ENCODE results near the gene ABCA4. TPM values are rescaled to one million over a fixed set of nuclear protein-coding genes. Genes with fewer than 3 reads are reported as not detected.
"Not testable (repeated sequence)": the region's sequence is repeated elsewhere in the genome, so short reads cannot be mapped to it uniquely, and the experiment has no call there.

The ABCA4 gene
- total RNA-seq, 1 experiment from 2014 or later: 1.5 TPM

DNA sequence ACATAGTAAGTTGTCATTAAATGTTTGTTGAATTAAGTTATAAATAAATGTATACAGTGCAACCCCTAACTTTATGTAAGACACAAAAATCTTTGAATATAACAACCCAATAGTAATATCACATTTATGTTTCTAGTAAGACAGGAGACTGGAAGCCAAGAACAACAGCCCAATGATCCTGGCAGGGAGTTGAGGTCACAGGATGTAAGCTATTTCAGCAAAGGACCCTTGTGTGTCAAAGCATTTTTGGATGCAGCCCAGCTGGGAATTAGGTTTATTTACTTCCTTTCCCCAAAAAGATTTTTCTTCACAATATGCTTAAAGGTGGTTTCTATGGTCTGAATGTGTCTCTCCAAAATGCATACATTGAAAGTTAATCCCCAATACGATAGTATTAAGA is 34.0 kb upstream of the ABCA4 start:
- Histone ChIP-seq H3K4me1 (ENCODE audit: control insufficient read depth, insufficient read depth, low read length) (no peaks in the 10 kb centered on the region), H3K27me3 (ENCODE audit: control insufficient read depth, insufficient read depth, low read length) (no peaks in the 10 kb centered on the region), H3K9me3 (ENCODE audit: control insufficient read depth, insufficient read depth, low read depth, low read length) (no peaks in the 10 kb centered on the region), H3K4me3 (ENCODE audit: low read depth in 2 of 2, low read length in 2 of 2) (no peak overlapping the region), H3K27ac (ENCODE audit: low read length) (peak overlapping the region; percentile 58), H3K36me3 (ENCODE audit: control insufficient read depth, insufficient read depth, low read length) (no peaks in the 10 kb centered on the region)
- ATAC-seq (no peak), DNase-seq (ENCODE audit: low read depth, low spot score) (no peak)
- POLR2A ChIA-PET: interaction anchor here (0.6 to 1.0 kb wide), 2 partner anchors 22 to 25 kb away, joined by 3 to 4 read pairs; no protein-coding TSS in a partner anchor
- in situ Hi-C loops (cut with HindIII; ENCODE audit: low pct_unique_long_range_greater_than_20kb, low sequenced_read_pairs) (no loop called here), intact Hi-C loops (cut with micrococcal nuclease; ENCODE audit: unreplicated experiment) (no loop called here)
- BruUV-seq (replicated peaks): no TSS peak
- TF ChIP-seq TCF7L2 (IDR thresholded peaks at IDR 0.05; ENCODE audit: low read depth, low read length) (no peak), POLR2AphosphoS5 (IDR thresholded peaks at IDR 0.05; ENCODE audit: low read depth, low read length) (no peak), SIN3A (IDR thresholded peaks at IDR 0.05; ENCODE audit: borderline replicate concordance, insufficient read depth, low read depth, low read length) (no peak)
- TF ChIP-seq, protein P1, sequence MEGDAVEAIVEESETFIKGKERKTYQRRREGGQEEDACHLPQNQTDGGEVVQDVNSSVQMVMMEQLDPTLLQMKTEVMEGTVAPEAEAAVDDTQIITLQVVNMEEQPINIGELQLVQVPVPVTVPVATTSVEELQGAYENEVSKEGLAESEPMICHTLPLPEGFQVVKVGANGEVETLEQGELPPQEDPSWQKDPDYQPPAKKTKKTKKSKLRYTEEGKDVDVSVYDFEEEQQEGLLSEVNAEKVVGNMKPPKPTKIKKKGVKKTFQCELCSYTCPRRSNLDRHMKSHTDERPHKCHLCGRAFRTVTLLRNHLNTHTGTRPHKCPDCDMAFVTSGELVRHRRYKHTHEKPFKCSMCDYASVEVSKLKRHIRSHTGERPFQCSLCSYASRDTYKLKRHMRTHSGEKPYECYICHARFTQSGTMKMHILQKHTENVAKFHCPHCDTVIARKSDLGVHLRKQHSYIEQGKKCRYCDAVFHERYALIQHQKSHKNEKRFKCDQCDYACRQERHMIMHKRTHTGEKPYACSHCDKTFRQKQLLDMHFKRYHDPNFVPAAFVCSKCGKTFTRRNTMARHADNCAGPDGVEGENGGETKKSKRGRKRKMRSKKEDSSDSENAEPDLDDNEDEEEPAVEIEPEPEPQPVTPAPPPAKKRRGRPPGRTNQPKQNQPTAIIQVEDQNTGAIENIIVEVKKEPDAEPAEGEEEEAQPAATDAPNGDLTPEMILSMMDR (IDR thresholded peaks at IDR 0.05): no peak
- TF ChIP-seq, protein P2, sequence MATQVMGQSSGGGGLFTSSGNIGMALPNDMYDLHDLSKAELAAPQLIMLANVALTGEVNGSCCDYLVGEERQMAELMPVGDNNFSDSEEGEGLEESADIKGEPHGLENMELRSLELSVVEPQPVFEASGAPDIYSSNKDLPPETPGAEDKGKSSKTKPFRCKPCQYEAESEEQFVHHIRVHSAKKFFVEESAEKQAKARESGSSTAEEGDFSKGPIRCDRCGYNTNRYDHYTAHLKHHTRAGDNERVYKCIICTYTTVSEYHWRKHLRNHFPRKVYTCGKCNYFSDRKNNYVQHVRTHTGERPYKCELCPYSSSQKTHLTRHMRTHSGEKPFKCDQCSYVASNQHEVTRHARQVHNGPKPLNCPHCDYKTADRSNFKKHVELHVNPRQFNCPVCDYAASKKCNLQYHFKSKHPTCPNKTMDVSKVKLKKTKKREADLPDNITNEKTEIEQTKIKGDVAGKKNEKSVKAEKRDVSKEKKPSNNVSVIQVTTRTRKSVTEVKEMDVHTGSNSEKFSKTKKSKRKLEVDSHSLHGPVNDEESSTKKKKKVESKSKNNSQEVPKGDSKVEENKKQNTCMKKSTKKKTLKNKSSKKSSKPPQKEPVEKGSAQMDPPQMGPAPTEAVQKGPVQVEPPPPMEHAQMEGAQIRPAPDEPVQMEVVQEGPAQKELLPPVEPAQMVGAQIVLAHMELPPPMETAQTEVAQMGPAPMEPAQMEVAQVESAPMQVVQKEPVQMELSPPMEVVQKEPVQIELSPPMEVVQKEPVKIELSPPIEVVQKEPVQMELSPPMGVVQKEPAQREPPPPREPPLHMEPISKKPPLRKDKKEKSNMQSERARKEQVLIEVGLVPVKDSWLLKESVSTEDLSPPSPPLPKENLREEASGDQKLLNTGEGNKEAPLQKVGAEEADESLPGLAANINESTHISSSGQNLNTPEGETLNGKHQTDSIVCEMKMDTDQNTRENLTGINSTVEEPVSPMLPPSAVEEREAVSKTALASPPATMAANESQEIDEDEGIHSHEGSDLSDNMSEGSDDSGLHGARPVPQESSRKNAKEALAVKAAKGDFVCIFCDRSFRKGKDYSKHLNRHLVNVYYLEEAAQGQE (IDR thresholded peaks at IDR 0.05; ENCODE audit: insufficient read depth in 1 of 2, low read depth in 2 of 2, low read length in 1 of 2): no peak
- CTCF ChIA-PET: no interaction called here

DNA sequence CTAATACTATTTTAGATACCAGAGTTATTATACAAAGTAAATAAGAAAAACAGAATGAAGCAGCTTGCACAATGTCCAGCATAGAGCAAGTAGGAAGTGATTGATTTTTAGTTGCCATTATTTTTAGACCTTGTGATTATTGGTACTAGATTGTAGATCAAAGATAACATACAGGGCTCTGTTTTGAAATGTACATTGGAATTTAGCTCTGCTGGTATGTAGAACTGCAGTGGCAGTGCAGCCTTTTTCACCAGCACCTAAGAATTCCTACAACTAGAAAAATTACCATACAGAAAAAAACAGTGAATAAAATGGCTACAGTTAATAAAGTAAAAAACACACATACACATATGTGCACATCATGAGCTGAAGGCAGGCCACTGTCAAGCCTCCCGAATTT is 32.2 kb upstream of the ABCA4 start:
- Histone ChIP-seq H3K4me1 (ENCODE audit: control insufficient read depth, insufficient read depth, low read length) (no peaks in the 10 kb centered on the region), H3K4me3 (ENCODE audit: low read depth in 2 of 2, low read length in 2 of 2) (no peak overlapping the region), H3K27me3 (ENCODE audit: control insufficient read depth, insufficient read depth, low read length) (no peaks in the 10 kb centered on the region), H3K36me3 (ENCODE audit: control insufficient read depth, insufficient read depth, low read length) (no peaks in the 10 kb centered on the region), H3K9me3 (ENCODE audit: control insufficient read depth, insufficient read depth, low read depth, low read length) (no peaks in the 10 kb centered on the region), H3K27ac (ENCODE audit: low read length) (peak overlapping the region; percentile 57)
- TF ChIP-seq POLR2AphosphoS5 (IDR thresholded peaks at IDR 0.05; ENCODE audit: low read depth, low read length) (no peak), SIN3A (IDR thresholded peaks at IDR 0.05; ENCODE audit: borderline replicate concordance, insufficient read depth, low read depth, low read length) (no peak), TCF7L2 (IDR thresholded peaks at IDR 0.05; ENCODE audit: low read depth, low read length) (no peak)
- TF ChIP-seq, protein P2 (IDR thresholded peaks at IDR 0.05; ENCODE audit: insufficient read depth in 1 of 2, low read depth in 2 of 2, low read length in 1 of 2): no peak
- TF ChIP-seq, protein P1 (IDR thresholded peaks at IDR 0.05): no peak
- intact Hi-C loops (cut with micrococcal nuclease; ENCODE audit: unreplicated experiment): no loop called here
- in situ Hi-C loops (cut with HindIII; ENCODE audit: low pct_unique_long_range_greater_than_20kb, low sequenced_read_pairs): no loop called here
- BruUV-seq (replicated peaks): no TSS peak
- POLR2A ChIA-PET: no interaction called here
- ATAC-seq (no peak), DNase-seq (ENCODE audit: low read depth, low spot score) (no peak)
- CTCF ChIA-PET: no interaction called here

DNA sequence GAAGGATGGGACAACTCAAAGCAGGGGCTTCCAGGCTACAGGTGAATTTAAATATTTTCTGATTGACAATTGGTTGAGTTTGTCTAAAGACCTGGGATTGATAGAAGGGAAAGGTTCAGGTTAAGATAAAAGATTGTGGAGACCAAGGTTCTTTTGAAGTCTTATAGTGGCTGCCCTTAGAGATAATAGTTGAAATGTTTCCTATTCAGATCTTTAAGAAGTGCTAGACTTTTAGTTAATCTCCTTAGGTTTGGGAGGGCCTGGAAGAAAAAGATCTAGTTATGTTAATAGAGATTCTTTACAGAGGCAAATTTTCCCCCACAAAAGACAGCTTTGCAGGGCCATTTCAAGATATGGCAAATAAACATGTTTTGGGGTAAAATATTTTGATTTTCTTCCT is 28.2 kb upstream of the ABCA4 start:
- DNase-seq (ENCODE audit: low read depth, low spot score); H3K27ac ChIP-seq (ENCODE audit: low read length); BruUV-seq (replicated peaks); H3K9me3 ChIP-seq (ENCODE audit: control insufficient read depth, insufficient read depth, low read depth, low read length); POLR2A ChIA-PET; ATAC-seq; intact Hi-C loops (cut with micrococcal nuclease; ENCODE audit: unreplicated experiment); H3K36me3 ChIP-seq (ENCODE audit: control insufficient read depth, insufficient read depth, low read length); H3K27me3 ChIP-seq (ENCODE audit: control insufficient read depth, insufficient read depth, low read length); H3K4me3 ChIP-seq (ENCODE audit: low read depth in 2 of 2, low read length in 2 of 2); H3K4me1 ChIP-seq (ENCODE audit: control insufficient read depth, insufficient read depth, low read length): not testable (repeated sequence)
- in situ Hi-C loops (cut with HindIII; ENCODE audit: low pct_unique_long_range_greater_than_20kb, low sequenced_read_pairs): loop anchor here (10.0 kb wide), 1 partner anchor 74 kb away; no protein-coding TSS in a partner anchor
- CTCF ChIA-PET: interaction anchor here (0.5 kb wide), 1 partner anchor 529 kb away, joined by 6 read pairs; no protein-coding TSS in a partner anchor

Data from Panc1 (cell line).